PC-3 (cell line): ENCODE data around the gene TARS1.

Source experiments
- CTCF ChIP-seq: fragments of 300-600 bp; sonication (generic); conservative IDR thresholded peaks from 2 replicates; pipeline ENCODE4 v1.5.1; 2017; ENCODE audit warnings: antibody characterized with exemption, low read depth, mild to moderate bottlenecking, low read length
- EZH2 ChIP-seq: fragments of 300-600 bp; sonication (generic); IDR thresholded peaks from one replicate; pipeline ENCODE4 v1.6.1; 2017; ENCODE audit warnings: antibody characterized with exemption, mild to moderate bottlenecking, low read length; ENCODE audit not compliant: unreplicated experiment

GRCh38 chr5:33504570-33504969 is 63.8 kb downstream of the TARS1 start:
- no peak for TF ChIP-seq CTCF
- TF ChIP-seq EZH2, result no peak
